WTC11 (cell line): ENCODE measurements around the gene TXNDC2. TPM values are rescaled to one million over a fixed set of nuclear protein-coding genes. Genes with fewer than 3 reads are reported as not detected.

Source experiments
- ATAC-seq: fragments of 200-7000 bp; cut with Tn5 transposase; 2 replicates; pipeline ENCODE4 v1.10.0; 2021; ENCODE audit warnings: mild to moderate bottlenecking, moderate library complexity
- CTCF ChIA-PET: fragments of 300-600 bp; sonication (Branson Sonifier 250); formaldehyde crosslinking; loops from one replicate; lab custom pipeline; 2021; ENCODE audit warnings: antibody characterized with exemption; lab: Charles Lee
- POLR2A ChIA-PET: fragments of 350-600 bp; sonication (Branson Sonifier 250); formaldehyde crosslinking; loops from one replicate; lab custom pipeline; 2021; ENCODE audit warnings: antibody characterized with exemption; lab: Charles Lee
- DNase-seq: peaks from one replicate; pipeline ENCODE4 v3.0.0; 2021; ENCODE audit warnings: low spot score
- H3K27ac Mint-ChIP-seq: 2 replicates; pipeline ENCODE4 v1.8.0; 2021; ENCODE audit warnings: mixed read lengths
- H3K27me3 Mint-ChIP-seq: 2 replicates; pipeline ENCODE4 v1.8.0; 2021; ENCODE audit warnings: low read depth, mild to moderate bottlenecking, moderate library complexity, mixed read lengths
- H3K36me3 Mint-ChIP-seq: 2 replicates; pipeline ENCODE4 v1.8.0; 2021; ENCODE audit warnings: mixed read lengths
- H3K4me1 Mint-ChIP-seq: 2 replicates; pipeline ENCODE4 v1.8.0; 2022; ENCODE audit warnings: mixed read lengths
- H3K4me3 Mint-ChIP-seq: 2 replicates; pipeline ENCODE4 v1.8.0; 2021; ENCODE audit warnings: mild to moderate bottlenecking, moderate library complexity, mixed read lengths
- H3K9me3 Mint-ChIP-seq: 2 replicates; pipeline ENCODE4 v1.8.0; 2021; ENCODE audit warnings: mixed read lengths
- ATF1 ChIP-seq: sonication (generic); formaldehyde crosslinking; IDR thresholded peaks from 2 replicates; pipeline ENCODE4 v1.8.1; 2023; ENCODE audit warnings: mild to moderate bottlenecking, moderate library complexity, missing genetic modification reagents
- FOXP1 ChIP-seq: sonication (generic); formaldehyde crosslinking; IDR thresholded peaks from 2 replicates; pipeline ENCODE4 v1.8.0; 2022; ENCODE audit warnings: missing genetic modification reagents, mild to moderate bottlenecking, moderate library complexity, borderline replicate concordance
- GABPB1 ChIP-seq: sonication (generic); formaldehyde crosslinking; IDR thresholded peaks from 2 replicates; pipeline ENCODE4 v1.8.1; 2023; ENCODE audit warnings: mild to moderate bottlenecking, missing genetic modification reagents
- GRHL2 ChIP-seq: fragments of 250-450 bp; sonication (Bioruptor Pico); IDR thresholded peaks from 2 replicates; pipeline ENCODE4 v1.8.0; 2022; ENCODE audit warnings: mild to moderate bottlenecking, moderate library complexity; ENCODE audit not compliant: insufficient replicate concordance, severe bottlenecking
- NFATC4 ChIP-seq: fragments of 250-450 bp; sonication (Bioruptor Pico); IDR thresholded peaks from 2 replicates; pipeline ENCODE4 v1.9.0; 2021; ENCODE audit warnings: mild to moderate bottlenecking
- NR2C2 ChIP-seq: sonication (generic); formaldehyde crosslinking; IDR thresholded peaks from 2 replicates; pipeline ENCODE4 v1.8.0; 2022; ENCODE audit warnings: mild to moderate bottlenecking, missing genetic modification reagents
- NR3C1 ChIP-seq: sonication (generic); formaldehyde crosslinking; conservative IDR thresholded peaks from 2 replicates; pipeline ENCODE4 v1.8.1; 2023; ENCODE audit warnings: low read depth, mild to moderate bottlenecking, missing genetic modification reagents
- SOX15 ChIP-seq: fragments of 250-450 bp; sonication (Bioruptor Pico); IDR thresholded peaks from 2 replicates; pipeline ENCODE4 v1.9.0; 2021; ENCODE audit warnings: mild to moderate bottlenecking
- TEAD4 ChIP-seq: sonication (generic); formaldehyde crosslinking; IDR thresholded peaks from 2 replicates; pipeline ENCODE4 v1.8.0; 2022; ENCODE audit warnings: mild to moderate bottlenecking, missing genetic modification reagents
- ZNF138 ChIP-seq: sonication (generic); formaldehyde crosslinking; conservative IDR thresholded peaks from 2 replicates; pipeline ENCODE4 v1.8.1; 2022; ENCODE audit warnings: mild to moderate bottlenecking, moderate library complexity, missing genetic modification reagents
- ZNF416 ChIP-seq: fragments of 250-450 bp; sonication (Bioruptor Pico); IDR thresholded peaks from 2 replicates; pipeline ENCODE4 v1.9.0; 2021; ENCODE audit warnings: mild to moderate bottlenecking, inconsistent platforms
- total RNA-seq: library from RNA; stranded (reverse); gene quantifications from 3 replicates; pipeline ENCODE4 v1.2.3, GENCODE V29; 2021
- TF ChIP-seq, protein P1 (sequence below): fragments of 250-450 bp; sonication (Bioruptor Pico); IDR thresholded peaks from 2 replicates; pipeline ENCODE4 v1.9.0; 2021; ENCODE audit warnings: mild to moderate bottlenecking, borderline replicate concordance
- TF ChIP-seq, protein P2 (sequence below): sonication (generic); formaldehyde crosslinking; IDR thresholded peaks from 2 replicates; pipeline ENCODE4 v1.8.1; 2022; ENCODE audit warnings: low read depth, mild to moderate bottlenecking, moderate library complexity, missing genetic modification reagents, borderline replicate concordance
- TF ChIP-seq, protein P3 (sequence below): sonication (generic); formaldehyde crosslinking; IDR thresholded peaks from 2 replicates; pipeline ENCODE4 v1.8.1; 2023; ENCODE audit warnings: mild to moderate bottlenecking, missing genetic modification reagents, moderate library complexity
- TF ChIP-seq, protein P4 (sequence below): sonication (generic); formaldehyde crosslinking; IDR thresholded peaks from 2 replicates; pipeline ENCODE4 v1.8.0; 2023; ENCODE audit warnings: mild to moderate bottlenecking, missing genetic modification reagents
- TF ChIP-seq, protein P5 (sequence below): sonication (generic); formaldehyde crosslinking; IDR thresholded peaks from 2 replicates; pipeline ENCODE4 v1.8.1; 2022; ENCODE audit warnings: missing genetic modification reagents, borderline replicate concordance
- TF ChIP-seq, protein P6 (sequence below): fragments of 200-600 bp; IDR thresholded peaks from 2 replicates; pipeline ENCODE4 v1.8.0; 2022; ENCODE audit warnings: antibody characterized with exemption
- TF ChIP-seq, protein P7 (sequence below): fragments of 250-450 bp; sonication (Bioruptor Pico); IDR thresholded peaks from 2 replicates; pipeline ENCODE4 v1.8.0; 2021; ENCODE audit warnings: mild to moderate bottlenecking
- TF ChIP-seq, protein P8 (sequence below): sonication (generic); formaldehyde crosslinking; IDR thresholded peaks from 2 replicates; pipeline ENCODE4 v1.8.0; 2022; ENCODE audit warnings: mild to moderate bottlenecking, missing genetic modification reagents

Gene TXNDC2
- total RNA-seq, 1 experiment from 2014 or later, result 0.26 TPM

DNA sequence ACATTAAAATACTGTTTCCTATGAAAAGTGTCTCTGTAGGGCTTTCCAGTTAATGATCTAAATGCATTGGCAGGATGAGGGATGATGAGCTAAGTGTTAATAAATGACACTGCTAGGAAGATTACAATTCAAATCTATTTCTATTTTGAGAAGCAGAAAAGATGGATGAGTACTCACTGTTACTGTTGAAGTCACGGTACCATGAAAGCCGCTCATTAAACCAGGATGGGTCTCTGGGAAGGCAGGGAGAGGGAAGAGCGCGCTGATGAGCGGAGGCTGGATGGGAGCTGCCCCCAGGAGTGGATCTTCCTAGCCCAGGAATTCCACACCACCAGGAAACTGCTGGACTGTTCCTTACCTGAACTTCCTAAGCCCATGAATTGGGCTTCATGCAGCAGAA is 27.1 kb upstream of the TXNDC2 start (continued):
- TF ChIP-seq TEAD4 (CRISPR knock-in tag), result no peak

DNA sequence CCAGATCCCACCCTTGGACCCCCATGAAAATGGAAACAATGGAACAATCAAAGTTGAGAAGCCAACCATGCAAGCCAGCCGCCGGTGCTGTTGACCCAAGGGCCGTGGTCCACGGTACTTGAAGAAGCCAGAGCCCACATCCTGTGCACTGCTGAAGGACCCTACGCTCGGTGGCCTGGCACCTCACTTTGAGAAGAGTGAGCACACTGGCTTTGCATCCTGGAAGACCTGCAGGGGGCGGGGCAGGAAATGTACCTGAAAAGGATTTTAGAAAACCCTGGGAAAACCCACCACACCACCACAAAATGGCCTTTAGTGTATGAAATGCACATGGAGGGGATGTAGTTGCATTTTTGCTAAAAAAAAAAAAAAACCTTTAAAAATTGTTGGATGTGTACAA is 26.5 kb upstream of the TXNDC2 start:
- ATAC-seq (peak; percentile 58), DNase-seq (peak; percentile 39)
- no peak overlapping the region for H3K4me3 Mint-ChIP-seq
- ChIA-PET POLR2A (no interaction called here), CTCF (no interaction called here)
- 0 out of 2 replicates have a peak, but pooled peaks cover 3% of the 10 kb centered on the region for H3K36me3 Mint-ChIP-seq
- H3K27me3 Mint-ChIP-seq, result no peaks in the 10 kb centered on the region
- no peak overlapping the region for H3K27ac Mint-ChIP-seq
- H3K9me3 Mint-ChIP-seq, result no peaks in the 10 kb centered on the region
- H3K4me1 Mint-ChIP-seq, result peaks cover 13% of the 10 kb centered on the region; the same call in 1 of the 2 replicates
- TF ChIP-seq TEAD4 (CRISPR knock-in tag) (no peak), ZNF138 (CRISPR knock-in tag) (no peak), ATF1 (no peak), GRHL2 (CRISPR knock-in tag) (no peak), ZNF416 (CRISPR knock-in tag) (no peak), NR2C2 (no peak), SOX15 (CRISPR knock-in tag) (no peak)
- TF ChIP-seq, protein P1, sequence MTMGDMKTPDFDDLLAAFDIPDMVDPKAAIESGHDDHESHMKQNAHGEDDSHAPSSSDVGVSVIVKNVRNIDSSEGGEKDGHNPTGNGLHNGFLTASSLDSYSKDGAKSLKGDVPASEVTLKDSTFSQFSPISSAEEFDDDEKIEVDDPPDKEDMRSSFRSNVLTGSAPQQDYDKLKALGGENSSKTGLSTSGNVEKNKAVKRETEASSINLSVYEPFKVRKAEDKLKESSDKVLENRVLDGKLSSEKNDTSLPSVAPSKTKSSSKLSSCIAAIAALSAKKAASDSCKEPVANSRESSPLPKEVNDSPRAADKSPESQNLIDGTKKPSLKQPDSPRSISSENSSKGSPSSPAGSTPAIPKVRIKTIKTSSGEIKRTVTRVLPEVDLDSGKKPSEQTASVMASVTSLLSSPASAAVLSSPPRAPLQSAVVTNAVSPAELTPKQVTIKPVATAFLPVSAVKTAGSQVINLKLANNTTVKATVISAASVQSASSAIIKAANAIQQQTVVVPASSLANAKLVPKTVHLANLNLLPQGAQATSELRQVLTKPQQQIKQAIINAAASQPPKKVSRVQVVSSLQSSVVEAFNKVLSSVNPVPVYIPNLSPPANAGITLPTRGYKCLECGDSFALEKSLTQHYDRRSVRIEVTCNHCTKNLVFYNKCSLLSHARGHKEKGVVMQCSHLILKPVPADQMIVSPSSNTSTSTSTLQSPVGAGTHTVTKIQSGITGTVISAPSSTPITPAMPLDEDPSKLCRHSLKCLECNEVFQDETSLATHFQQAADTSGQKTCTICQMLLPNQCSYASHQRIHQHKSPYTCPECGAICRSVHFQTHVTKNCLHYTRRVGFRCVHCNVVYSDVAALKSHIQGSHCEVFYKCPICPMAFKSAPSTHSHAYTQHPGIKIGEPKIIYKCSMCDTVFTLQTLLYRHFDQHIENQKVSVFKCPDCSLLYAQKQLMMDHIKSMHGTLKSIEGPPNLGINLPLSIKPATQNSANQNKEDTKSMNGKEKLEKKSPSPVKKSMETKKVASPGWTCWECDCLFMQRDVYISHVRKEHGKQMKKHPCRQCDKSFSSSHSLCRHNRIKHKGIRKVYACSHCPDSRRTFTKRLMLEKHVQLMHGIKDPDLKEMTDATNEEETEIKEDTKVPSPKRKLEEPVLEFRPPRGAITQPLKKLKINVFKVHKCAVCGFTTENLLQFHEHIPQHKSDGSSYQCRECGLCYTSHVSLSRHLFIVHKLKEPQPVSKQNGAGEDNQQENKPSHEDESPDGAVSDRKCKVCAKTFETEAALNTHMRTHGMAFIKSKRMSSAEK (CRISPR knock-in tag), result no peak
- TF ChIP-seq, protein P2, sequence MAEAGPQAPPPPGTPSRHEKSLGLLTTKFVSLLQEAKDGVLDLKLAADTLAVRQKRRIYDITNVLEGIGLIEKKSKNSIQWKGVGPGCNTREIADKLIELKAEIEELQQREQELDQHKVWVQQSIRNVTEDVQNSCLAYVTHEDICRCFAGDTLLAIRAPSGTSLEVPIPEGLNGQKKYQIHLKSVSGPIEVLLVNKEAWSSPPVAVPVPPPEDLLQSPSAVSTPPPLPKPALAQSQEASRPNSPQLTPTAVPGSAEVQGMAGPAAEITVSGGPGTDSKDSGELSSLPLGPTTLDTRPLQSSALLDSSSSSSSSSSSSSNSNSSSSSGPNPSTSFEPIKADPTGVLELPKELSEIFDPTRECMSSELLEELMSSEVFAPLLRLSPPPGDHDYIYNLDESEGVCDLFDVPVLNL (CRISPR knock-in tag), result no peak

DNA sequence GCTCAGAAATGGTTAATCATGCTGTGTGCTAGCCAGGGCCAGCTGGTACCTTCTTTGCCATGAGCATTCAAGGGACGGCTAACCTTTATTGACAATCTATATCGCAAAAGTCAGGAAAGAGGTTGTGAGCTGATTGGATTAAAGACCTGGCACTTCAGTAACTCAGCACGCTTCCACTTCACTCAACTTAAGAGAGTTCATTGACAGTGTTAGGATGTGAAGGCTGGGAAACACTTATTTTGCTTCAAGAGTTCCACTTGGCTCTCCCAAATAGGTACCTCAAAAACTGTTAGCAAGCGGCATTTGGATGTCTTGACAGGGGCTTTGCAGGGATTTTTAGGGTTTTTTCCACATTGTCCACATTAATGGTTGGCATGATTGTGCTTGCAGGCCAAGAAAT is 25.1 kb upstream of the TXNDC2 start:
- H3K4me1 Mint-ChIP-seq, result peaks cover 11% of the 10 kb centered on the region; the same call in 1 of the 2 replicates
- POLR2A ChIA-PET, result interaction anchor here (0.7 kb wide), 1 partner anchor 369 kb away, joined by 5 read pairs; no protein-coding TSS in a partner anchor
- H3K27ac Mint-ChIP-seq, result no peak overlapping the region
- no peak for ATAC-seq
- H3K9me3 Mint-ChIP-seq, result peaks cover 13% of the 10 kb centered on the region
- no peak for DNase-seq
- peaks cover 11% of the 10 kb centered on the region for H3K36me3 Mint-ChIP-seq
- peaks cover 5% of the 10 kb centered on the region; the same call in 1 of the 2 replicates for H3K27me3 Mint-ChIP-seq
- no peak overlapping the region for H3K4me3 Mint-ChIP-seq
- CTCF ChIA-PET, result no interaction called here
- no peak for TF ChIP-seq FOXP1 (CRISPR knock-in tag)
- TF ChIP-seq, protein P3, sequence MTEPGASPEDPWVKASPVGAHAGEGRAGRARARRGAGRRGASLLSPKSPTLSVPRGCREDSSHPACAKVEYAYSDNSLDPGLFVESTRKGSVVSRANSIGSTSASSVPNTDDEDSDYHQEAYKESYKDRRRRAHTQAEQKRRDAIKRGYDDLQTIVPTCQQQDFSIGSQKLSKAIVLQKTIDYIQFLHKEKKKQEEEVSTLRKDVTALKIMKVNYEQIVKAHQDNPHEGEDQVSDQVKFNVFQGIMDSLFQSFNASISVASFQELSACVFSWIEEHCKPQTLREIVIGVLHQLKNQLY, result no peak
- TF ChIP-seq, protein P4, sequence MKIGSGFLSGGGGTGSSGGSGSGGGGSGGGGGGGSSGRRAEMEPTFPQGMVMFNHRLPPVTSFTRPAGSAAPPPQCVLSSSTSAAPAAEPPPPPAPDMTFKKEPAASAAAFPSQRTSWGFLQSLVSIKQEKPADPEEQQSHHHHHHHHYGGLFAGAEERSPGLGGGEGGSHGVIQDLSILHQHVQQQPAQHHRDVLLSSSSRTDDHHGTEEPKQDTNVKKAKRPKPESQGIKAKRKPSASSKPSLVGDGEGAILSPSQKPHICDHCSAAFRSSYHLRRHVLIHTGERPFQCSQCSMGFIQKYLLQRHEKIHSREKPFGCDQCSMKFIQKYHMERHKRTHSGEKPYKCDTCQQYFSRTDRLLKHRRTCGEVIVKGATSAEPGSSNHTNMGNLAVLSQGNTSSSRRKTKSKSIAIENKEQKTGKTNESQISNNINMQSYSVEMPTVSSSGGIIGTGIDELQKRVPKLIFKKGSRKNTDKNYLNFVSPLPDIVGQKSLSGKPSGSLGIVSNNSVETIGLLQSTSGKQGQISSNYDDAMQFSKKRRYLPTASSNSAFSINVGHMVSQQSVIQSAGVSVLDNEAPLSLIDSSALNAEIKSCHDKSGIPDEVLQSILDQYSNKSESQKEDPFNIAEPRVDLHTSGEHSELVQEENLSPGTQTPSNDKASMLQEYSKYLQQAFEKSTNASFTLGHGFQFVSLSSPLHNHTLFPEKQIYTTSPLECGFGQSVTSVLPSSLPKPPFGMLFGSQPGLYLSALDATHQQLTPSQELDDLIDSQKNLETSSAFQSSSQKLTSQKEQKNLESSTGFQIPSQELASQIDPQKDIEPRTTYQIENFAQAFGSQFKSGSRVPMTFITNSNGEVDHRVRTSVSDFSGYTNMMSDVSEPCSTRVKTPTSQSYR, result no peak
- no peak for TF ChIP-seq NR3C1 (CRISPR knock-in tag)
- TF ChIP-seq NFATC4 (CRISPR knock-in tag), result no peak
- TF ChIP-seq, protein P5, sequence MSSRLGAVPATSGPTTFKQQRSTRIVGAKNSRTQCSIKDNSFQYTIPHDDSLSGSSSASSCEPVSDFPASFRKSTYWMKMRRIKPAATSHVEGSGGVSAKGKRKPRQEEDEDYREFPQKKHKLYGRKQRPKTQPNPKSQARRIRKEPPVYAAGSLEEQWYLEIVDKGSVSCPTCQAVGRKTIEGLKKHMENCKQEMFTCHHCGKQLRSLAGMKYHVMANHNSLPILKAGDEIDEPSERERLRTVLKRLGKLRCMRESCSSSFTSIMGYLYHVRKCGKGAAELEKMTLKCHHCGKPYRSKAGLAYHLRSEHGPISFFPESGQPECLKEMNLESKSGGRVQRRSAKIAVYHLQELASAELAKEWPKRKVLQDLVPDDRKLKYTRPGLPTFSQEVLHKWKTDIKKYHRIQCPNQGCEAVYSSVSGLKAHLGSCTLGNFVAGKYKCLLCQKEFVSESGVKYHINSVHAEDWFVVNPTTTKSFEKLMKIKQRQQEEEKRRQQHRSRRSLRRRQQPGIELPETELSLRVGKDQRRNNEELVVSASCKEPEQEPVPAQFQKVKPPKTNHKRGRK (CRISPR knock-in tag), result no peak
- TF ChIP-seq, protein P6, sequence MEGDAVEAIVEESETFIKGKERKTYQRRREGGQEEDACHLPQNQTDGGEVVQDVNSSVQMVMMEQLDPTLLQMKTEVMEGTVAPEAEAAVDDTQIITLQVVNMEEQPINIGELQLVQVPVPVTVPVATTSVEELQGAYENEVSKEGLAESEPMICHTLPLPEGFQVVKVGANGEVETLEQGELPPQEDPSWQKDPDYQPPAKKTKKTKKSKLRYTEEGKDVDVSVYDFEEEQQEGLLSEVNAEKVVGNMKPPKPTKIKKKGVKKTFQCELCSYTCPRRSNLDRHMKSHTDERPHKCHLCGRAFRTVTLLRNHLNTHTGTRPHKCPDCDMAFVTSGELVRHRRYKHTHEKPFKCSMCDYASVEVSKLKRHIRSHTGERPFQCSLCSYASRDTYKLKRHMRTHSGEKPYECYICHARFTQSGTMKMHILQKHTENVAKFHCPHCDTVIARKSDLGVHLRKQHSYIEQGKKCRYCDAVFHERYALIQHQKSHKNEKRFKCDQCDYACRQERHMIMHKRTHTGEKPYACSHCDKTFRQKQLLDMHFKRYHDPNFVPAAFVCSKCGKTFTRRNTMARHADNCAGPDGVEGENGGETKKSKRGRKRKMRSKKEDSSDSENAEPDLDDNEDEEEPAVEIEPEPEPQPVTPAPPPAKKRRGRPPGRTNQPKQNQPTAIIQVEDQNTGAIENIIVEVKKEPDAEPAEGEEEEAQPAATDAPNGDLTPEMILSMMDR, result no peak
- TF ChIP-seq, protein P7, sequence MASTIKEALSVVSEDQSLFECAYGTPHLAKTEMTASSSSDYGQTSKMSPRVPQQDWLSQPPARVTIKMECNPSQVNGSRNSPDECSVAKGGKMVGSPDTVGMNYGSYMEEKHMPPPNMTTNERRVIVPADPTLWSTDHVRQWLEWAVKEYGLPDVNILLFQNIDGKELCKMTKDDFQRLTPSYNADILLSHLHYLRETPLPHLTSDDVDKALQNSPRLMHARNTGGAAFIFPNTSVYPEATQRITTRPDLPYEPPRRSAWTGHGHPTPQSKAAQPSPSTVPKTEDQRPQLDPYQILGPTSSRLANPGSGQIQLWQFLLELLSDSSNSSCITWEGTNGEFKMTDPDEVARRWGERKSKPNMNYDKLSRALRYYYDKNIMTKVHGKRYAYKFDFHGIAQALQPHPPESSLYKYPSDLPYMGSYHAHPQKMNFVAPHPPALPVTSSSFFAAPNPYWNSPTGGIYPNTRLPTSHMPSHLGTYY (CRISPR knock-in tag), result no peak
- TF ChIP-seq, protein P8, sequence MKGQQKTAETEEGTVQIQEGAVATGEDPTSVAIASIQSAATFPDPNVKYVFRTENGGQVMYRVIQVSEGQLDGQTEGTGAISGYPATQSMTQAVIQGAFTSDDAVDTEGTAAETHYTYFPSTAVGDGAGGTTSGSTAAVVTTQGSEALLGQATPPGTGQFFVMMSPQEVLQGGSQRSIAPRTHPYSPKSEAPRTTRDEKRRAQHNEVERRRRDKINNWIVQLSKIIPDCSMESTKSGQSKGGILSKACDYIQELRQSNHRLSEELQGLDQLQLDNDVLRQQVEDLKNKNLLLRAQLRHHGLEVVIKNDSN (CRISPR knock-in tag), result no peak
- TF ChIP-seq GABPB1 (CRISPR knock-in tag), result no peak
